K562 (cell line): ENCODE measurements around the gene MDM4. TPM values are rescaled to one million over a fixed set of nuclear protein-coding genes. Genes with fewer than 3 reads are reported as not detected.

Experiments used
- CREB1 ChIP-seq, 2 experiments: sonication (generic) in 1 of 2; formaldehyde crosslinking in 1 of 2; IDR thresholded peaks; 2 replicates each; pipeline versions ENCODE4 v1.6.1 to v1.8.0; 2012 to 2022; ENCODE audit warnings: inconsistent platforms in 1 of 2, mild to moderate bottlenecking in 1 of 2, missing genetic modification reagents in 1 of 2, moderate library complexity in 1 of 2
- E2F8 ChIP-seq: fragments of 450-650 bp; IDR thresholded peaks from 2 replicates; pipeline ENCODE4 v1.7.1; 2018; ENCODE audit warnings: mild to moderate bottlenecking, low read depth; ENCODE audit not compliant: partially characterized antibody
- ELF2 ChIP-seq: fragments of 250-450 bp; sonication (Bioruptor Pico); IDR thresholded peaks from 2 replicates; pipeline ENCODE4 v1.5.0; 2021; ENCODE audit warnings: mild to moderate bottlenecking
- EZH2 ChIP-seq: IDR thresholded peaks from 2 replicates; pipeline ENCODE4 v1.6.1; 2012; ENCODE audit warnings: low read depth, mild to moderate bottlenecking, inconsistent platforms, low read length, borderline replicate concordance
- FOXM1 ChIP-seq, 2 experiments: fragments of 450-650 bp in 1 of 2; sonication (generic) in 1 of 2; formaldehyde crosslinking in 1 of 2; IDR thresholded peaks; 2 replicates each; pipeline versions ENCODE4 v1.6.1 to v1.9.0; 2017 to 2022; ENCODE audit warnings: low read depth in 2 of 2, mild to moderate bottlenecking in 2 of 2, missing genetic modification reagents in 1 of 2, moderate library complexity in 1 of 2
- MCM2 ChIP-seq: fragments of 450-650 bp; IDR thresholded peaks from 2 replicates; pipeline ENCODE4 v1.6.1; 2017; ENCODE audit warnings: low read depth, mild to moderate bottlenecking
- MYBL2 ChIP-seq, 2 experiments: fragments of 450-650 bp in 1 of 2; sonication (generic) in 1 of 2; formaldehyde crosslinking in 1 of 2; IDR thresholded peaks; 2 replicates each; pipeline versions ENCODE4 v1.6.1 to v1.8.1; 2017 to 2022; ENCODE audit warnings: borderline replicate concordance in 1 of 2, inconsistent platforms in 1 of 2, low read depth in 1 of 2, mild to moderate bottlenecking in 1 of 2, missing genetic modification reagents in 1 of 2, moderate library complexity in 1 of 2
- NR2C2 ChIP-seq, 2 experiments: fragments of 200-800 bp in 1 of 2; sonication (Bioruptor generic) in 1 of 2; sonication (generic) in 1 of 2; formaldehyde crosslinking in 1 of 2; IDR thresholded peaks; 2 replicates each; pipeline versions ENCODE4 v1.6.1 to v1.8.0; 2016 to 2022; ENCODE audit warnings: mild to moderate bottlenecking in 1 of 2, missing compliant biosample characterization in 1 of 2, missing genetic modification characterization in 1 of 2, missing genetic modification reagents in 1 of 2
- NRF1 ChIP-seq, 2 experiments: fragments of 450-650 bp; IDR thresholded peaks in 1 of 2; conservative IDR thresholded peaks in 1 of 2; 2 replicates each; pipeline ENCODE4 v1.6.1; 2014; ENCODE audit warnings: mild to moderate bottlenecking in 2 of 2
- RBM39 ChIP-seq: fragments of 200-400 bp; formaldehyde crosslinking; optimal IDR thresholded peaks from 2 replicates; pipeline ENCODE3; 2018; ENCODE audit warnings: low read depth, low read length
- SMARCA5 ChIP-seq: fragments of 450-650 bp; IDR thresholded peaks from 2 replicates; pipeline ENCODE4 v1.6.1; 2016
- SMC3 ChIP-seq: conservative IDR thresholded peaks from 2 replicates; pipeline ENCODE4 v1.6.1; 2011; ENCODE audit warnings: low read depth, low read length, improper control_type of control experiment; ENCODE audit not compliant: insufficient read depth
- SP2 ChIP-seq: IDR thresholded peaks from 2 replicates; pipeline ENCODE4 v1.6.1; 2011; ENCODE audit warnings: mild to moderate bottlenecking, low read depth, low read length, moderate library complexity; ENCODE audit not compliant: poor library complexity, severe bottlenecking; ENCODE audit errors: extremely low read depth
- TCF3 ChIP-seq: sonication (generic); formaldehyde crosslinking; IDR thresholded peaks from 2 replicates; pipeline ENCODE4 v1.4.0; 2020; ENCODE audit warnings: mild to moderate bottlenecking, missing genetic modification reagents
- TSC22D4 ChIP-seq: fragments of 450-650 bp; IDR thresholded peaks from 2 replicates; pipeline ENCODE4 v1.6.1; 2016; ENCODE audit warnings: missing genetic modification characterization, missing biosample characterization, control low read depth
- USF2 ChIP-seq: sonication (generic); formaldehyde crosslinking; IDR thresholded peaks from 2 replicates; pipeline ENCODE4 v1.5.0; 2020; ENCODE audit warnings: missing genetic modification reagents
- ZNF124 ChIP-seq: sonication (generic); formaldehyde crosslinking; IDR thresholded peaks from 2 replicates; pipeline ENCODE4 v1.8.1; 2022; ENCODE audit warnings: missing genetic modification reagents
- ZNF408 ChIP-seq: fragments of 250-450 bp; sonication (Bioruptor Pico); IDR thresholded peaks from 2 replicates; pipeline ENCODE4 v1.4.0; 2020; ENCODE audit warnings: low read depth, mild to moderate bottlenecking, moderate library complexity
- ZNF507 ChIP-seq: conservative IDR thresholded peaks from 2 replicates; pipeline ENCODE4 v1.6.1; 2017; ENCODE audit warnings: missing genetic modification characterization, missing compliant biosample characterization
- ZNF75A ChIP-seq: fragments of 450-650 bp; formaldehyde crosslinking; IDR thresholded peaks from 2 replicates; pipeline ENCODE4 v1.4.0; 2020; ENCODE audit warnings: mild to moderate bottlenecking
- polyA plus RNA-seq, 8 experiments: library from polyadenylated mRNA; depleted of rRNA in 4 of 8; stranded (reverse) in 5 of 8; unstranded in 3 of 8; fragments of >200 nt; fragmentation: Nextera tagmentation in 2 of 8; fragmentation: Illumina TruSeq in 1 of 8; extraction: Ambion mirVana in 2 of 8; extraction: Trizol in 1 of 8; gene quantifications; 2 replicates each; pipeline versions ENCODE4 v1.2.1 to v1.2.3, GENCODE V29; 2011 to 2014; ENCODE audit warnings: inconsistent platforms in 1 of 8, missing spikeins in 1 of 8
- total RNA-seq, 7 experiments: library from RNA; depleted of rRNA in 6 of 7; stranded (reverse); fragments of >200 nt in 6 of 7; fragmentation: Illumina TruSeq in 2 of 7; extraction: Trizol in 2 of 7; gene quantifications; 2 replicates each; pipeline versions ENCODE4 v1.2.1 to v1.2.3, GENCODE V29; 2011 to 2021; ENCODE audit warnings: low replicate concordance in 1 of 7
- TF ChIP-seq, protein P1 (sequence below): fragments of 450-650 bp; conservative IDR thresholded peaks from 2 replicates; pipeline ENCODE4 v1.6.1; 2016; ENCODE audit warnings: missing genetic modification characterization, low read depth, mild to moderate bottlenecking, missing compliant biosample characterization, moderate library complexity
- TF ChIP-seq, protein P2 (sequence below): fragments of 250-450 bp; sonication (Bioruptor Pico); IDR thresholded peaks from 2 replicates; pipeline ENCODE4 v1.5.0; 2021

Gene MDM4
- total and polyA plus RNA-seq, 9 of the 15 experiments (the other 6 are each of a cell fraction or from before 2014, with no cell fraction given): 3.3 to 61.7 (median 21.2) TPM

DNA sequence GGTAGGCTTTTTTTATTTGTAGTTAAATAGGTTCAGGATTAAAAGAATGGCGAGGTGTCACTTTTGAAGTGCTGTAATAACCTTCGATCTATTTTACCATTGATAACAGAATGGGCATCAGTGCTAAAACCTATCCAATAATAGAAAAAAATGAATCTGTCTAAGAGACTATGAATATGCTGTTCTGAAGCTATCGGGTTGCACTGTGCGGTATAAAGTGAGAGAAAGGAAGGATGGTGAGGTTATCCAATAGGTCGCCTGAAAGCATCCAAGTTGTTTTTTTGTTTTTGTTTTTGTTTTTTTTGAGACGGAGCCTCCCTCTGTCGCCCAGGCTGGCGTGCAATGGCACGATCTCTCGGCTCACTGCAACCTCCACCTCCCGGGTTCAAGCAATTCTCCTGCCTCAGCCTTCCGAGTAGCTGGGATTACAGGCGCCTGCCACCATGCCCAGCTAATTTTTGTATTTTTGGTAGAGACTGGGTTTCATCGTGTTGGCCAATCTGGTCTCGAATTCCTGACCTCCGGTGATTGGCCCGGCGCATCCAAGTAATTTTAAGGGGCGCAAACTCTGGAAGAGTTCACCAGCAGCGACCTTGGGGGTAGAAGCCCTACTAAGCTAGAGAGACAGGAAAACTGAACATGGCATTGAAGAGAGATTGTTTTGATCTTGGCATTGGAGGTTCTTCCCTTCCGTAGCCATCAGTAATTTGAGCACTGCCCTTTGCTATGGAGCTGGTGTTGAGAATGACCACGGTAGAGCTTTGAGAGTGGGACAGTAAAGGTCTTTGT lies 8.7 kb upstream of the MDM4 start (continued):
- TF ChIP-seq ELF2 (CRISPR knock-in tag) (peak; percentile 20; the same call in 1 of the 2 replicates), SMC3 (no peak), ZNF507 (tag) (no peak), MYBL2 (IDR thresholded peaks at IDR 0.05; ENCODE audit: low read depth) (no peak), MYBL2 (CRISPR knock-in tag; IDR thresholded peaks at IDR 0.05; ENCODE audit: borderline replicate concordance) (no peak), ZNF75A (CRISPR knock-in tag) (no peak), ZNF408 (no peak), EZH2 (no peak), SMARCA5 (no peak), FOXM1 (IDR thresholded peaks at IDR 0.05; ENCODE audit: low read depth) (peak; percentile 22; the same call in 1 of the 2 replicates), FOXM1 (CRISPR knock-in tag; IDR thresholded peaks at IDR 0.05; ENCODE audit: low read depth) (no peak; the same call in 1 of the 2 replicates), CREB1 (IDR thresholded peaks at IDR 0.05) (no peak), CREB1 (CRISPR knock-in tag; IDR thresholded peaks at IDR 0.05) (no peak), USF2 (CRISPR knock-in tag) (no peak), MCM2 (no peak), TCF3 (CRISPR knock-in tag) (no peak), RBM39 (no peak), ZNF124 (CRISPR knock-in tag) (no peak), SP2 (no peak), E2F8 (peak; percentile 4), NRF1 (conservative IDR thresholded peaks at IDR 0.05 in 1 of 2, IDR thresholded peaks at IDR 0.05 in 1 of 2) (peak; percentile 70 to 74), TSC22D4 (tag) (no peak), NR2C2 (CRISPR knock-in tag; IDR thresholded peaks at IDR 0.05) (no peak), NR2C2 (tag; IDR thresholded peaks at IDR 0.05) (no peak)
- TF ChIP-seq, protein P1, sequence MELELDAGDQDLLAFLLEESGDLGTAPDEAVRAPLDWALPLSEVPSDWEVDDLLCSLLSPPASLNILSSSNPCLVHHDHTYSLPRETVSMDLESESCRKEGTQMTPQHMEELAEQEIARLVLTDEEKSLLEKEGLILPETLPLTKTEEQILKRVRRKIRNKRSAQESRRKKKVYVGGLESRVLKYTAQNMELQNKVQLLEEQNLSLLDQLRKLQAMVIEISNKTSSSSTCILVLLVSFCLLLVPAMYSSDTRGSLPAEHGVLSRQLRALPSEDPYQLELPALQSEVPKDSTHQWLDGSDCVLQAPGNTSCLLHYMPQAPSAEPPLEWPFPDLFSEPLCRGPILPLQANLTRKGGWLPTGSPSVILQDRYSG (tag): no peak
- TF ChIP-seq, protein P2, sequence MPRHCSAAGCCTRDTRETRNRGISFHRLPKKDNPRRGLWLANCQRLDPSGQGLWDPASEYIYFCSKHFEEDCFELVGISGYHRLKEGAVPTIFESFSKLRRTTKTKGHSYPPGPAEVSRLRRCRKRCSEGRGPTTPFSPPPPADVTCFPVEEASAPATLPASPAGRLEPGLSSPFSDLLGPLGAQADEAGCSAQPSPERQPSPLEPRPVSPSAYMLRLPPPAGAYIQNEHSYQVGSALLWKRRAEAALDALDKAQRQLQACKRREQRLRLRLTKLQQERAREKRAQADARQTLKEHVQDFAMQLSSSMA (CRISPR knock-in tag): no peak
